GM12878 (cell line): ENCODE measurements around the gene TXNDC16. TPM values are rescaled to one million over a fixed set of nuclear protein-coding genes. Genes with fewer than 3 reads are reported as not detected.
"Not testable (repeated sequence)": the region's sequence is repeated elsewhere in the genome, so short reads cannot be mapped to it uniquely, and the experiment has no call there.

Source experiments
- ATAC-seq: fragments of 200-7000 bp; cut with Tn5 transposase; 3 replicates; pipeline ENCODE4 v1.9.1; 2020; ENCODE audit warnings: mild to moderate bottlenecking, moderate library complexity
- BruUV-seq: library from RNA; stranded (reverse); fragments of 400-500 nt; replicated peaks from 2 replicates; lab custom pipeline; 2021; lab: Mats Ljungman, UMichigan
- CTCF ChIA-PET: fragments of 300-600 bp; sonication (Branson Sonifier 250); formaldehyde crosslinking; extraction: SDS; loops from one replicate; lab custom pipeline; 2021; ENCODE audit warnings: inconsistent platforms; lab: Yijun Ruan, JAX
- POLR2A ChIA-PET: fragments of 350-600 bp; formaldehyde crosslinking; extraction: SDS; loops from one replicate; lab custom pipeline; 2021; ENCODE audit warnings: inconsistent platforms; lab: Charles Lee
- RAD21 ChIA-PET: fragments of 300-600 bp; sonication (Branson Sonifier 250); formaldehyde crosslinking; loops from one replicate; lab custom pipeline; 2023; ENCODE audit warnings: antibody characterized with exemption; ENCODE audit not compliant: unreplicated experiment; lab: Charles Lee
- SMC1A ChIA-PET: fragments of 300-600 bp; sonication (Branson Sonifier 250); formaldehyde crosslinking; loops from one replicate; lab custom pipeline; 2023; ENCODE audit not compliant: unreplicated experiment, uncharacterized antibody; lab: Charles Lee
- DNase-seq: peaks from one replicate; pipeline ENCODE4 v3.0.0-alpha.2; 2011; ENCODE audit warnings: low read depth, low spot score
- FAIRE-seq: peaks from 3 replicates; lab custom pipeline; 2011; peaks lifted over from hg19 to GRCh38; lab: Jason Lieb, UNC
- H2AFZ ChIP-seq: 2 replicates; pipeline ENCODE4 v1.6.0; 2011; ENCODE audit warnings: low read depth, low read length, control low read depth; ENCODE audit not compliant: control insufficient read depth
- H3K27ac ChIP-seq: 2 replicates; pipeline ENCODE4 v1.5.1; 2011; ENCODE audit warnings: control low read depth; ENCODE audit not compliant: control insufficient read depth, insufficient read depth
- H3K27me3 ChIP-seq, 2 experiments: replicated peaks in 1 of 2; 2 replicates each; pipeline versions ENCODE4 v1.6.0 to v1.6.1; 2011; ENCODE audit warnings: low read length in 1 of 2; ENCODE audit not compliant: control insufficient read depth in 2 of 2, insufficient read depth in 2 of 2
- H3K36me3 ChIP-seq, 2 experiments: 2 replicates each; pipeline ENCODE4 v1.5.1; 2011; ENCODE audit warnings: low read length in 1 of 2; ENCODE audit not compliant: control insufficient read depth in 2 of 2, insufficient read depth in 2 of 2
- H3K4me1 ChIP-seq: 2 replicates; pipeline ENCODE4 v1.6.1; 2011; ENCODE audit warnings: mild to moderate bottlenecking, low read length, moderate library complexity, mixed read lengths; ENCODE audit not compliant: control insufficient read depth, insufficient read depth
- H3K4me2 ChIP-seq: 2 replicates; pipeline ENCODE4 v1.6.0; 2011; ENCODE audit warnings: control low read depth; ENCODE audit not compliant: control insufficient read depth, insufficient read depth
- H3K4me3 ChIP-seq: fragments of 200-600 bp; sonication (generic); 2 replicates; pipeline ENCODE4 v1.5.1; 2016
- H3K79me2 ChIP-seq: 2 replicates; pipeline ENCODE4 v1.6.0; 2011; ENCODE audit warnings: low read length; ENCODE audit not compliant: control insufficient read depth, insufficient read depth
- H3K9ac ChIP-seq: 2 replicates; pipeline ENCODE4 v1.8.0; 2011; ENCODE audit warnings: low read length, control low read depth, mixed read lengths; ENCODE audit not compliant: control insufficient read depth, insufficient read depth
- H3K9me3 ChIP-seq: replicated peaks from 3 replicates; pipeline ENCODE4 v1.5.1; 2011; ENCODE audit warnings: mild to moderate bottlenecking, low read length; ENCODE audit not compliant: control insufficient read depth, insufficient read depth
- H4K20me1 ChIP-seq: 2 replicates; pipeline ENCODE4 v1.6.0; 2011; ENCODE audit not compliant: control insufficient read depth, insufficient read depth
- ASH2L ChIP-seq: fragments of 300-600, 200-600 bp; sonication (generic); IDR thresholded peaks from 2 replicates; pipeline ENCODE4 v1.6.1; 2017; ENCODE audit warnings: low read depth, mild to moderate bottlenecking, borderline replicate concordance
- BMI1 ChIP-seq: fragments of 450-650 bp; IDR thresholded peaks from 2 replicates; pipeline ENCODE4 v1.6.1; 2016; ENCODE audit warnings: mild to moderate bottlenecking, moderate library complexity, borderline replicate concordance
- POLR2A ChIP-seq: IDR thresholded peaks from 2 replicates; pipeline ENCODE4 v1.6.1; 2011; ENCODE audit warnings: low read depth, mild to moderate bottlenecking, low read length
- WRNIP1 ChIP-seq: IDR thresholded peaks from 2 replicates; pipeline ENCODE4 v1.6.1; 2011; ENCODE audit warnings: low read depth, low read length, improper control_type of control experiment, borderline replicate concordance
- WGBS: methylation state at CpG from one replicate; pipeline ENCODE4 v1.1.6; 2016; ENCODE audit warnings: low lambda C conversion rate; ENCODE audit not compliant: insufficient replicate concordance, insufficient coverage; ENCODE audit errors: missing lambda C conversion rate; 5-methylcytosine and 5-hydroxymethylcytosine counted together
- in situ Hi-C: fragments of 300-500 bp; cut with MboI; formaldehyde crosslinking; loops from 9 replicates; pipeline ENCODE4 v1.14.3; 2018; ENCODE audit warnings: mixed read lengths
- intact Hi-C: fragments of 100-400 bp; cut with micrococcal nuclease; formaldehyde crosslinking; loops from one replicate; pipeline ENCODE4 v1.14.2; 2022; ENCODE audit not compliant: unreplicated experiment
- polyA plus RNA-seq, 11 experiments: library from polyadenylated mRNA; depleted of rRNA in 4 of 11; unstranded in 6 of 11; stranded (reverse) in 5 of 11; fragments of >200 nt; fragmentation: Nextera tagmentation in 4 of 11; fragmentation: Illumina TruSeq in 1 of 11; extraction: Ambion mirVana in 4 of 11; extraction: Trizol in 1 of 11; gene quantifications; 1 replicate in 1 of 11; 2 replicates in 10 of 11; pipeline versions ENCODE4 v1.2.1 to v1.2.3, GENCODE V29; 2011 to 2016; ENCODE audit warnings: inconsistent platforms in 2 of 11, missing spikeins in 2 of 11, low read depth in 1 of 11
- total RNA-seq, 4 experiments: library from RNA; depleted of rRNA in 3 of 4; stranded (reverse); fragments of >200 nt in 3 of 4; fragmentation: Illumina TruSeq in 1 of 4; extraction: Trizol in 1 of 4; gene quantifications; 2 replicates each; pipeline versions ENCODE4 v1.2.1 to v1.2.3, GENCODE V29; 2013 to 2021
- TF ChIP-seq, protein P1 (sequence below): fragments of 450-650 bp; IDR thresholded peaks from 2 replicates; pipeline ENCODE4 v1.6.1; 2018; ENCODE audit warnings: mild to moderate bottlenecking, low read depth, moderate library complexity; ENCODE audit not compliant: partially characterized antibody
- TF ChIP-seq, protein P2 (sequence below): fragments of 450-650 bp; IDR thresholded peaks from 2 replicates; pipeline ENCODE4 v1.6.1; 2014; ENCODE audit warnings: mild to moderate bottlenecking
- TF ChIP-seq, protein P3 (sequence below): fragments of 450-650 bp; formaldehyde crosslinking; IDR thresholded peaks from 2 replicates; pipeline ENCODE4 v1.4.0; 2020; ENCODE audit warnings: mild to moderate bottlenecking, moderate library complexity

Gene TXNDC16
- total and polyA plus RNA-seq, 10 of the 15 experiments (the other 5 are each of a cell fraction or from before 2014, with no cell fraction given), result 1.2 to 7.9 (median 5.5) TPM

DNA sequence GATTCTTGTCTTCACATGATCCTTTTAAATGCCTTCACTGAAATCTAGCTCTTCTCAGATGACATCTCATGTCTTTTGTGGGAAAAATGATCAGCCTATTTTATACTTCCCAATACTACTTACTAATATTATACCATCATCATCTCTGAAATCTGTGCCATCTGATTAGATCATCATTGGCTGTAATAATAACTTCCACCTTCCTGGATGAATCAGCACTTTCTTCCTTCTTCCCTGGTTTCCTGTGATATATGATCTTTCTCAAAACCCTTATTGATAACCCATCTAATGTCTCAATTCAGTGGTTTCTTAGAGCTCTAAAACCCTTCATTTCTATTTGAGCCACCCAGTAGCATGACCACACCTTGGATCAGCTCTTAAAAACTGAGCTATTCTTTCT lies 31.2 kb upstream of the TXNDC16 start (continued):
- TF ChIP-seq, protein P1, sequence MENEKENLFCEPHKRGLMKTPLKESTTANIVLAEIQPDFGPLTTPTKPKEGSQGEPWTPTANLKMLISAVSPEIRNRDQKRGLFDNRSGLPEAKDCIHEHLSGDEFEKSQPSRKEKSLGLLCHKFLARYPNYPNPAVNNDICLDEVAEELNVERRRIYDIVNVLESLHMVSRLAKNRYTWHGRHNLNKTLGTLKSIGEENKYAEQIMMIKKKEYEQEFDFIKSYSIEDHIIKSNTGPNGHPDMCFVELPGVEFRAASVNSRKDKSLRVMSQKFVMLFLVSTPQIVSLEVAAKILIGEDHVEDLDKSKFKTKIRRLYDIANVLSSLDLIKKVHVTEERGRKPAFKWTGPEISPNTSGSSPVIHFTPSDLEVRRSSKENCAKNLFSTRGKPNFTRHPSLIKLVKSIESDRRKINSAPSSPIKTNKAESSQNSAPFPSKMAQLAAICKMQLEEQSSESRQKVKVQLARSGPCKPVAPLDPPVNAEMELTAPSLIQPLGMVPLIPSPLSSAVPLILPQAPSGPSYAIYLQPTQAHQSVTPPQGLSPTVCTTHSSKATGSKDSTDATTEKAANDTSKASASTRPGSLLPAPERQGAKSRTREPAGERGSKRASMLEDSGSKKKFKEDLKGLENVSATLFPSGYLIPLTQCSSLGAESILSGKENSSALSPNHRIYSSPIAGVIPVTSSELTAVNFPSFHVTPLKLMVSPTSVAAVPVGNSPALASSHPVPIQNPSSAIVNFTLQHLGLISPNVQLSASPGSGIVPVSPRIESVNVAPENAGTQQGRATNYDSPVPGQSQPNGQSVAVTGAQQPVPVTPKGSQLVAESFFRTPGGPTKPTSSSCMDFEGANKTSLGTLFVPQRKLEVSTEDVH, result no peak
- no peak for TF ChIP-seq POLR2A
- no peak for TF ChIP-seq WRNIP1
- TF ChIP-seq, protein P2, sequence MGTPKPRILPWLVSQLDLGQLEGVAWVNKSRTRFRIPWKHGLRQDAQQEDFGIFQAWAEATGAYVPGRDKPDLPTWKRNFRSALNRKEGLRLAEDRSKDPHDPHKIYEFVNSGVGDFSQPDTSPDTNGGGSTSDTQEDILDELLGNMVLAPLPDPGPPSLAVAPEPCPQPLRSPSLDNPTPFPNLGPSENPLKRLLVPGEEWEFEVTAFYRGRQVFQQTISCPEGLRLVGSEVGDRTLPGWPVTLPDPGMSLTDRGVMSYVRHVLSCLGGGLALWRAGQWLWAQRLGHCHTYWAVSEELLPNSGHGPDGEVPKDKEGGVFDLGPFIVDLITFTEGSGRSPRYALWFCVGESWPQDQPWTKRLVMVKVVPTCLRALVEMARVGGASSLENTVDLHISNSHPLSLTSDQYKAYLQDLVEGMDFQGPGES, result no peak
- no peak for TF ChIP-seq ASH2L
- no peak for TF ChIP-seq BMI1

DNA sequence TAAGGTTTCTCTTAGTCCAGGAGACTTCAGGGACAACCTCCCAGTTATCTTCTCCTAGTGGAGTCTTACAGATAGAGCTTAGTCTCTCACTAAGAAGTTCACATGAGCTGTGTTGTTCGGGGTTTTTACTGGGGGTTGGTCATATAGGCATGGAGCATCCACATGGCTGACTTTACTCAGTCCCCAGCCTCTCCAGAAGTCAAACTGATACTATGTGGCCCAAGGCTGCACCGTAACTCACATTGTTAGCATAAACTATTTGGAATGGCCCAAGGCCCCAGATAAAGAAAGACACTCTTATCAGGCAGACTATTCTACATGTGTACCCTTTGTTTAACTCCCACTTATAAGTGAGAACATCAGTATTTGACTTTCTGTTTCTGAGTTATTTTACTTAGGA lies 23.6 kb upstream of the TXNDC16 start:
- H3K4me1 ChIP-seq, result no peaks in the 10 kb centered on the region
- no peaks in the 10 kb centered on the region for H3K36me3 ChIP-seq
- H3K4me3 ChIP-seq, result no peak overlapping the region
- H4K20me1 ChIP-seq, result no peaks in the 10 kb centered on the region
- no peak overlapping the region for H2AFZ ChIP-seq
- no peak overlapping the region for H3K27ac ChIP-seq
- TF ChIP-seq, protein P3, sequence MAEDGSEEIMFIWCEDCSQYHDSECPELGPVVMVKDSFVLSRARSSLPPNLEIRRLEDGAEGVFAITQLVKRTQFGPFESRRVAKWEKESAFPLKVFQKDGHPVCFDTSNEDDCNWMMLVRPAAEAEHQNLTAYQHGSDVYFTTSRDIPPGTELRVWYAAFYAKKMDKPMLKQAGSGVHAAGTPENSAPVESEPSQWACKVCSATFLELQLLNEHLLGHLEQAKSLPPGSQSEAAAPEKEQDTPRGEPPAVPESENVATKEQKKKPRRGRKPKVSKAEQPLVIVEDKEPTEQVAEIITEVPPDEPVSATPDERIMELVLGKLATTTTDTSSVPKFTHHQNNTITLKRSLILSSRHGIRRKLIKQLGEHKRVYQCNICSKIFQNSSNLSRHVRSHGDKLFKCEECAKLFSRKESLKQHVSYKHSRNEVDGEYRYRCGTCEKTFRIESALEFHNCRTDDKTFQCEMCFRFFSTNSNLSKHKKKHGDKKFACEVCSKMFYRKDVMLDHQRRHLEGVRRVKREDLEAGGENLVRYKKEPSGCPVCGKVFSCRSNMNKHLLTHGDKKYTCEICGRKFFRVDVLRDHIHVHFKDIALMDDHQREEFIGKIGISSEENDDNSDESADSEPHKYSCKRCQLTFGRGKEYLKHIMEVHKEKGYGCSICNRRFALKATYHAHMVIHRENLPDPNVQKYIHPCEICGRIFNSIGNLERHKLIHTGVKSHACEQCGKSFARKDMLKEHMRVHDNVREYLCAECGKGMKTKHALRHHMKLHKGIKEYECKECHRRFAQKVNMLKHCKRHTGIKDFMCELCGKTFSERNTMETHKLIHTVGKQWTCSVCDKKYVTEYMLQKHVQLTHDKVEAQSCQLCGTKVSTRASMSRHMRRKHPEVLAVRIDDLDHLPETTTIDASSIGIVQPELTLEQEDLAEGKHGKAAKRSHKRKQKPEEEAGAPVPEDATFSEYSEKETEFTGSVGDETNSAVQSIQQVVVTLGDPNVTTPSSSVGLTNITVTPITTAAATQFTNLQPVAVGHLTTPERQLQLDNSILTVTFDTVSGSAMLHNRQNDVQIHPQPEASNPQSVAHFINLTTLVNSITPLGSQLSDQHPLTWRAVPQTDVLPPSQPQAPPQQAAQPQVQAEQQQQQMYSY, result no peak
- ChIA-PET SMC1A (interaction anchor here (1.1 kb wide), 1 partner anchor 20 kb away, joined by 3 read pairs; no protein-coding TSS in a partner anchor), RAD21 (interaction anchor here (0.7 kb wide), 1 partner anchor 27 kb away, joined by 3 read pairs; no protein-coding TSS in a partner anchor), POLR2A (no interaction called here), CTCF (interaction anchor here (1.2 kb wide), 1 partner anchor 10 kb away, joined by 3 read pairs; no protein-coding TSS in a partner anchor)
- no peaks in the 10 kb centered on the region for H3K9me3 ChIP-seq
- DNase-seq (no peak), FAIRE-seq (no peak), ATAC-seq (no peak)
- WGBS, result 51% methylated on average over 2 of the region's 2 CpGs
- BruUV-seq, result no TSS peak
- no peaks in the 10 kb centered on the region for H3K27me3 ChIP-seq
- no peak overlapping the region for H3K4me2 ChIP-seq
- H3K79me2 ChIP-seq, result no peaks in the 10 kb centered on the region
- intact Hi-C loops (no loop called here), in situ Hi-C loops (no loop called here)
- H3K9ac ChIP-seq, result no peak overlapping the region

DNA sequence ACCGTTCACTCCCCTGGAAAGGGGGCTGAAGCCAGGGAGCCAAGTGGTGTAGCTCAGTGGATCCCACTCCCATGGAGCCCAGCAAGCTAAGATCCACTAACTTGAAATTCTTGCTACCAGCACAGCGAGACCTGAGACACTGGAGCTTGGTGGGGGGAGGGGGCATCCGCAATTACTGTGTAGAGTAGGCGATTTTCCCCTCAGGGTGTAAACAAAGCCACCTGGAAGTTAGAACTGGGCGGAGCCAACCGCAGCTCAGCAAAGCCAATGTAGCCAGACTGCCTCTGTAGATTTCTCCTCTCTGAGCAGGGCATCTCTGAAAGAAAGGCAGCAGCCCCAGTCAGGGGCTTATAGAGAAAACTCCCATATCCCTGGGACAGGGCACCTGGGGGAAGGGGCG lies 16.1 kb upstream of the TXNDC16 start:
- H3K27me3 ChIP-seq, intact Hi-C loops, DNase-seq, RAD21 ChIA-PET, ATAC-seq, FAIRE-seq, H4K20me1 ChIP-seq, H3K9me3 ChIP-seq, H3K27ac ChIP-seq, BruUV-seq, POLR2A ChIA-PET, H3K4me1 ChIP-seq, H3K36me3 ChIP-seq, H3K9ac ChIP-seq, H2AFZ ChIP-seq, H3K4me2 ChIP-seq, H3K4me3 ChIP-seq, H3K79me2 ChIP-seq, SMC1A ChIA-PET, CTCF ChIA-PET, in situ Hi-C loops: not testable (repeated sequence)
- WGBS, result 79% methylated on average over 7 of the region's 7 CpGs
